Activated T-cell treated with anti-CD3 and anti-CD28 coated beads, Interleukin-2, amount 50 U/mL, for 4 hours (primary cell): Measurements from ENCODE around the gene ATP8A2. TPM values are rescaled to one million over a fixed set of nuclear protein-coding genes. Genes with fewer than 3 reads are reported as not detected.
A peak's percentile ranks its signal among the peaks of the same experiment; 100 is the strongest.

Source experiments
- ATAC-seq, 2 donors: fragments of 200-7000 bp; cut with Tn5 transposase; one replicate each; pipeline ENCODE4 v1.10.0; 2021
- DNase-seq: peaks from one replicate; pipeline ENCODE4 v3.0.0-alpha.2; 2020
- H3K27me3 Mint-ChIP-seq: one replicate; pipeline ENCODE4 v1.8.0; 2021; ENCODE audit warnings: low read depth, mixed read lengths
- H3K36me3 Mint-ChIP-seq: one replicate; pipeline ENCODE4 v1.8.0; 2022; ENCODE audit warnings: mixed read lengths; ENCODE audit not compliant: insufficient read depth
- H3K4me1 Mint-ChIP-seq: one replicate; pipeline ENCODE4 v1.8.0; 2021; ENCODE audit warnings: low read depth, mixed read lengths
- H3K4me3 Mint-ChIP-seq: one replicate; pipeline ENCODE4 v1.8.0; 2021; ENCODE audit warnings: mild to moderate bottlenecking, moderate library complexity, mixed read lengths
- H3K9me3 Mint-ChIP-seq: one replicate; pipeline ENCODE4 v1.8.0; 2021; ENCODE audit warnings: mixed read lengths
- total RNA-seq, 3 donors: library from RNA; stranded (reverse); gene quantifications; one replicate each; pipeline ENCODE4 v1.2.1, GENCODE V29; 2021

ATP8A2 gene
- total RNA-seq, 3 donors from 2014 or later, result 0.22 to 0.56 (median 0.50) TPM

- peaks cover 2% of the 10 kb centered on the region for H3K9me3 Mint-ChIP-seq
- H3K36me3 Mint-ChIP-seq, result no peaks in the 10 kb centered on the region
- H3K4me1 Mint-ChIP-seq, result no peaks in the 10 kb centered on the region
- H3K4me3 Mint-ChIP-seq, result no peak overlapping the region
- DNase-seq (no peak), ATAC-seq (no peak)
- no peaks in the 10 kb centered on the region for H3K27me3 Mint-ChIP-seq
Observed at GRCh38 chr13:25988661-25989060, 616.9 kb downstream of the ATP8A2 start.

- DNase-seq, result no peak
- peaks cover 22% of the 10 kb centered on the region for H3K9me3 Mint-ChIP-seq
- no peak for ATAC-seq
- no peaks in the 10 kb centered on the region for H3K27me3 Mint-ChIP-seq
- H3K36me3 Mint-ChIP-seq, result no peaks in the 10 kb centered on the region
- H3K4me3 Mint-ChIP-seq, result no peak overlapping the region
- no peaks in the 10 kb centered on the region for H3K4me1 Mint-ChIP-seq
Observed at GRCh38 chr13:25990801-25991200, 619.0 kb downstream of the ATP8A2 start.

- ATAC-seq (no peak), DNase-seq (no peak)
- H3K4me3 Mint-ChIP-seq, result no peak overlapping the region
- no peaks in the 10 kb centered on the region for H3K27me3 Mint-ChIP-seq
- no peaks in the 10 kb centered on the region for H3K36me3 Mint-ChIP-seq
- H3K9me3 Mint-ChIP-seq, result peaks cover 23% of the 10 kb centered on the region
- H3K4me1 Mint-ChIP-seq, result no peaks in the 10 kb centered on the region
Observed at GRCh38 chr13:25992076-25992475, 620.3 kb downstream of the ATP8A2 start.

- Mint-ChIP-seq H3K9me3 (peaks cover 11% of the 10 kb centered on the region), H3K4me3 (no peak overlapping the region), H3K27me3 (peaks cover 5% of the 10 kb centered on the region), H3K36me3 (peaks cover 4% of the 10 kb centered on the region), H3K4me1 (peaks cover 1% of the 10 kb centered on the region)
- no peak for DNase-seq
- no peak for ATAC-seq
Observed at GRCh38 chr13:26007261-26008125, 635.7 kb downstream of the ATP8A2 start.

- Mint-ChIP-seq H3K4me1 (peaks cover 1% of the 10 kb centered on the region), H3K36me3 (no peaks in the 10 kb centered on the region), H3K27me3 (no peaks in the 10 kb centered on the region), H3K4me3 (no peak overlapping the region), H3K9me3 (no peaks in the 10 kb centered on the region)
- ATAC-seq (no peak), DNase-seq (no peak)
Observed at GRCh38 chr13:26010487-26011207, 638.9 kb downstream of the ATP8A2 start.

GRCh38 chr13:26011208-26011573 is 639.4 kb downstream of the ATP8A2 start:
- no peaks in the 10 kb centered on the region for H3K27me3 Mint-ChIP-seq
- no peak overlapping the region for H3K4me3 Mint-ChIP-seq
- ATAC-seq (no peak), DNase-seq (no peak)
- H3K4me1 Mint-ChIP-seq, result peaks cover 1% of the 10 kb centered on the region
- H3K9me3 Mint-ChIP-seq, result no peaks in the 10 kb centered on the region
- H3K36me3 Mint-ChIP-seq, result no peaks in the 10 kb centered on the region

- Mint-ChIP-seq H3K4me1 (peaks cover 1% of the 10 kb centered on the region), H3K27me3 (no peaks in the 10 kb centered on the region), H3K9me3 (no peaks in the 10 kb centered on the region), H3K36me3 (no peaks in the 10 kb centered on the region), H3K4me3 (peak overlapping the region; percentile 76)
- ATAC-seq (peak; percentile 84 to 91), DNase-seq (peak; percentile 60)
Observed at GRCh38 chr13:26011996-26012821, 640.4 kb downstream of the ATP8A2 start.

- H3K4me3 Mint-ChIP-seq, result no peak overlapping the region
- no peak for ATAC-seq
- no peaks in the 10 kb centered on the region for H3K9me3 Mint-ChIP-seq
- H3K4me1 Mint-ChIP-seq, result peaks cover 4% of the 10 kb centered on the region
- no peak for DNase-seq
- no peaks in the 10 kb centered on the region for H3K36me3 Mint-ChIP-seq
- no peaks in the 10 kb centered on the region for H3K27me3 Mint-ChIP-seq
Observed at GRCh38 chr13:26012995-26013394, 641.2 kb downstream of the ATP8A2 start.

- ATAC-seq, result no peak
- Mint-ChIP-seq H3K27me3 (no peaks in the 10 kb centered on the region), H3K9me3 (no peaks in the 10 kb centered on the region), H3K4me1 (peaks cover 7% of the 10 kb centered on the region), H3K4me3 (no peak overlapping the region), H3K36me3 (peaks cover 2% of the 10 kb centered on the region)
- DNase-seq, result no peak
Observed at GRCh38 chr13:26015271-26016125, 643.7 kb downstream of the ATP8A2 start.

GRCh38 chr13:26016189-26016588 is 644.4 kb downstream of the ATP8A2 start:
- Mint-ChIP-seq H3K4me3 (no peak overlapping the region), H3K4me1 (peaks cover 7% of the 10 kb centered on the region), H3K36me3 (peaks cover 9% of the 10 kb centered on the region), H3K9me3 (peaks cover 4% of the 10 kb centered on the region), H3K27me3 (no peaks in the 10 kb centered on the region)
- no peak for ATAC-seq
- DNase-seq, result no peak

GRCh38 chr13:26017196-26017921 is 645.6 kb downstream of the ATP8A2 start:
- Mint-ChIP-seq H3K9me3 (peaks cover 4% of the 10 kb centered on the region), H3K27me3 (no peaks in the 10 kb centered on the region), H3K4me1 (peaks cover 7% of the 10 kb centered on the region), H3K36me3 (peaks cover 10% of the 10 kb centered on the region), H3K4me3 (no peak overlapping the region)
- DNase-seq (no peak), ATAC-seq (peak in 1 of 2 donors; percentile 55)

GRCh38 chr13:26017932-26018665 is 646.3 kb downstream of the ATP8A2 start:
- peaks cover 10% of the 10 kb centered on the region for H3K36me3 Mint-ChIP-seq

More at GRCh38 chr13:26017932-26018665, 646.3 kb downstream of the ATP8A2 start:
- Mint-ChIP-seq H3K27me3 (no peaks in the 10 kb centered on the region), H3K4me3 (no peak overlapping the region), H3K4me1 (peaks cover 7% of the 10 kb centered on the region), H3K9me3 (peaks cover 4% of the 10 kb centered on the region)
- DNase-seq (no peak), ATAC-seq (peak in 1 of 2 donors; percentile 49)
